H1 (cell line): ENCODE results near the gene ALG2. TPM values are rescaled to one million over a fixed set of nuclear protein-coding genes. Genes with fewer than 3 reads are reported as not detected.

Source experiments
- ASH2L ChIP-seq: fragments of 200-600, 300-600 bp; sonication (generic); IDR thresholded peaks from one replicate; pipeline ENCODE4 v1.7.1; 2017; ENCODE audit warnings: low read length
- RAD21 ChIP-seq, 2 experiments: IDR thresholded peaks in 1 of 2; conservative IDR thresholded peaks in 1 of 2; 2 replicates each; pipeline ENCODE4 v1.6.1; 2011; ENCODE audit warnings: low read depth in 2 of 2, low read length in 2 of 2, improper control_type of control experiment in 1 of 2, inconsistent platforms in 1 of 2, mild to moderate bottlenecking in 1 of 2, moderate library complexity in 1 of 2
- polyA plus RNA-seq, 7 experiments: library from polyadenylated mRNA; depleted of rRNA in 3 of 7; stranded (reverse) in 5 of 7; unstranded in 2 of 7; fragments of >200 nt in 5 of 7; fragments of 200-250 nt in 2 of 7; gene quantifications; 1 replicate in 5 of 7; 2 replicates in 1 of 7; 4 replicates in 1 of 7; pipeline versions ENCODE4 v1.2.1 to v1.2.3, GENCODE V29; 2011 to 2013; ENCODE audit warnings: missing spikeins in 2 of 7, mixed read lengths in 2 of 7
- total RNA-seq: library from RNA; stranded (reverse); fragmentation: NEBNext Ultra II Directional; extraction: Animal tissue kit (Norgen Biotek cat#: 25700); gene quantifications from 2 replicates; pipeline ENCODE4 v1.2.1, GENCODE V29; 2021

Gene ALG2
- total and polyA plus RNA-seq, 2 of the 8 experiments (the other 6 are each of a cell fraction or from before 2014, with no cell fraction given): 27.1 to 30.7 TPM

DNA sequence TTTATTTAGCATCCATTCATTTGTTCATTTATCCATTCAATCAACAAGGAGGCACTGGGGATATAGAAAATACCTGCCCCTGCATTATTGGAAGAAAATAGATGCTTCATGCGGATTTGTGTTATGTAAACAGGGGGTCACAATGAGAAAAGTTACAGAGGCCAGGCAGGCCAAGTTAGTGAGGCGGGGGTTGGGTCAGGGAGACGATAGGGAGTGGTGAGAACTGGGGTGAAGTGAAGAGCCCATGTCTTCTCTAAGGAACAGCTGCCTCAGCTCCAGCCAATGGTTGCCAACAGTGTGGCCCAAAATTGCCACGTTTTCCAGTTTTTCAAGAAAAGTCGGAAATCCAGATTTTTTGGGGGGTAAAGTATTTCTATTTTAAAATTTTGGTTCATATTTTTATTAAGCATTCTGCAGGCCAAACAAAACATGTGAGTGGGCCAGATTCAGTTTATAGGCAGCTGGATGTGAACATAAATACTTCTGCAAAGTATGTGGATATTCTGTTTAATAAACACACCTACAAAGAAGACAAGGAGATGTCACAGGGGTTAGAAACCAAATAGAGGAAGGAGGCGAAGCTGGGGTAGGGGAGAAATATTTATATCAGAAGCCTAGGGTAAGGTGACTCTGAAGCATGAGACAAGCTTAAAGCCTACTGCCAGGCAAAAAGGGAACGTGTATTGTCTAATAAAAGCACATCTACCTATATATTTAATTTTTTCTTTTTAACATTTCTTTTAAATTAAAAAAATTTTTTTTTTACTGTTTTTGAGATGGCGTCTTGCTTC lies 44.0 kb downstream of the ALG2 start (continued):
- TF ChIP-seq ASH2L (no peak), RAD21 (IDR thresholded peaks at IDR 0.05 in 1 of 2, conservative IDR thresholded peaks at IDR 0.05 in 1 of 2; ENCODE audit: low read depth in 2 of 2, low read length in 2 of 2) (no peak)
